ENCODE results near the gene RAET1G. TPM values are rescaled to one million over a fixed set of nuclear protein-coding genes. Genes with fewer than 3 reads are reported as not detected.
"Not testable (repeated sequence)": the region's sequence is repeated elsewhere in the genome, so short reads cannot be mapped to it uniquely, and the experiment has no call there.

The RAET1G gene, protein sequence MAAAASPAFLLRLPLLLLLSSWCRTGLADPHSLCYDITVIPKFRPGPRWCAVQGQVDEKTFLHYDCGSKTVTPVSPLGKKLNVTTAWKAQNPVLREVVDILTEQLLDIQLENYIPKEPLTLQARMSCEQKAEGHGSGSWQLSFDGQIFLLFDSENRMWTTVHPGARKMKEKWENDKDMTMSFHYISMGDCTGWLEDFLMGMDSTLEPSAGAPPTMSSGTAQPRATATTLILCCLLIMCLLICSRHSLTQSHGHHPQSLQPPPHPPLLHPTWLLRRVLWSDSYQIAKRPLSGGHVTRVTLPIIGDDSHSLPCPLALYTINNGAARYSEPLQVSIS
- not detected in 2 replicates for total RNA-seq

DNA sequence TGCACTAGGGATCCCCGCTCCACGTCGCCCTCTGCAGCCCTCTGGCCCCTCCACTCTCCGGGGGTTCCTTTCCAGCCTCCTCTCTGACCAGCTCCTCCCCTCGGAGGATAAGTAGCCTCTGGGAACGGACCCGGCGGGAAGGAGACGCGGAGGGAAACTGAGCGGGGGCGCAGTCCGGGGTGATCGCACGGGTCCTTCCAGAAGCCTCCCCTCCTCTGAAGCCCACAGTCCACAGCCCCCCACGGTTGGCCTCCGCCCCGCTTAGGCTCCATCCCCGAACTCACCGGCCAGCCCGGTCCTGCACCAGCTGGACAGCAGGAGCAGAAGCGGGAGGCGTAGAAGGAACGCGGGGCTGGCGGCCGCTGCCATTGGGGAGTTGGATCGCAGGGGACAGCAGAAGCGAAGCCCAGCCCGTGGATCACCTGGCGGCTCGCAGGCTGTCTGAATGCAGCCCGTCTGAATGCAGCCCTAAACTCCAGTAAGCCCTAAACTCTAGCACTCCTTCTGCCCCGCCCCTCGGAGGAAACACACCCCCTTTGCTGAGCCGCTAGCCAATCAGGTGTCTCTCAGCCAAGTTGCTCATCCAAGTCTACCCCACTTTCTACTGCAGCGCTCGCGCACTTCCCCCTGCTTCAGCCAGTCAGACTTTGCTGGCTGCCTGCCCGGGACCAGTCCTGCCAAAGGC is at the start of gene RAET1G:
Gene RAET1G, minus strand, starts transcription at position 480 of the 685 bp plus-strand sequence. Its CDS starts 111 bp downstream, at position 369.
- intact Hi-C loops (cut with micrococcal nuclease): loop anchor here (1.0 to 5.0 kb wide), 5 partner anchors 14 to 356 kb away; partner anchors contain the start of genes GINM1, KATNA1, LATS1 and LRP11

DNA sequence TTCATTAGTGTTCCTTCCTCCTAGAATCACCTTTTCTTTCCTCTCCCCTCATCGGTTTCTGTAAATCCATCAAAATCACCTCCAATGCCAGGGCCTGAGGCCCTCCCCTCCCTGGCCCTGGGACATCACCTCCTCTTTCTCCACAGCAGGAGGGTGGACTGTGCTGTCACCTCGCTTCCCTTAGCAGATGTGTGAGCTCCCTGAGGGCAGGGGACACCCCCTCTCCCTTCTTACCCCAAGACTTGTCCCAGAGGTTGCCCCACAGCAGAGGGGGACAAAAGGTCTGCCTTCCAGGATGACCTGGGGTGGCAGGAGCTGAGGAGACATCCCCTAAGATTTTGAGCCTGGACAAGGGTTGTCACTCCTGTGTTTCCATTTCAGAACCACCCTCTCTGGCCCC is 46.7 kb upstream of the RAET1G start:
- intact Hi-C loops (cut with micrococcal nuclease): no loop called here

DNA sequence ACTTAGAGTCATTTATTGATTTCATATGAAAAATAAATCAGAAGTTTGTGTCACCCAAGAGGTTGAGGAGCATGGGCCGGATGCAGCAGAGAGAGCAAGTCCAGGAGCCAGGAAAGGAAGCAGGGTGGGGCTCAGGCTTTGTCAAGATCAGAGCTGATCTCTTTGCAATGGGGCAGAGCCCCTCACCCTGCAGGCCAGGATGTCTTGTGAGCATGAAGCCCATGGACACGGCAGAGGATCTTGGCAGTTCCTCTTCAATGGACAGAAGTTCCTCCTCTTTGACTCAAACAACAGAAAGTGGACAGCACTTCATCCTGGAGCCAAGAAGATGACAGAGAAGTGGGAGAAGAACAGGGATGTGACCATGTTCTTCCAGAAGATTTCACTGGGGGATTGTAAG is 46.0 kb upstream of the RAET1G start:
- intact Hi-C loops (cut with micrococcal nuclease): not testable (repeated sequence)

DNA sequence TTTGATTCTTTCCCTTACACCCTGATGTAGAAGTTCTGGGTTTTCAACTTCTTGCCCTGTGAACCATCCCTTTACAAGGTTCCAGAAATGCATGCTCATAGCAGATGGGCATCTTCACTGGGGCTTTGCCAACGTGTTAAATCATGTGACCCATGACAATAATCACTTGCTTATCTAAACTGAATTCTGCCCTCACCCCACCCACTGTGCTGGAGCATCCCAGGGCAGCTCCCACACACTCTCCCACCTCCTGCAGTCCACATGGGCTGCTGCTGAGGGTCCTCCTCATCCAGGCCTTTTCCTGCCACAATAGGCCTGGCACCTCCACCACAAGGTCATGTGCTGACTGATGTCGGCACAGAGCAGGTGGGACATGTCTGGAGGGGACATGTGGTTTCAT is 45.1 kb upstream of the RAET1G start:
- intact Hi-C loops (cut with micrococcal nuclease): not testable (repeated sequence)

DNA sequence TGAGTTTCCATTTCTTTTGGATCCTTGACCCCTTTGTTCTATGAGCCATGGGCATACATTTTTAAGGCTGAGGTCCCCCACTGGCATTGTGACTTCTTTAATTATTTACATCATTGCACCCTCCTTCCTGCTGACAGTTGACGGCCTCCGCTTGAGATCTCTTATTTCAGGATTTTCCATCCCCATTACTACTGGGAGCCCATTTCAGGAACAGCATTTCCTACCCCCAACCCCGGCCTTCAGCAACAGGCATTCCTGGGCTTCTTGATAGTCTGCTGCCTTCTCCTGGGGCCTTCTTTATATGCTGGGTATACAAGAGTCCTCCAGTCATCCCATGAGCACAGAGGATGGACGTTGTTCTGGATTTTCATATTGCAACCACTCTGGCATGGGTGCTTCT is 44.7 kb upstream of the RAET1G start:
- intact Hi-C loops (cut with micrococcal nuclease): no loop called here

DNA sequence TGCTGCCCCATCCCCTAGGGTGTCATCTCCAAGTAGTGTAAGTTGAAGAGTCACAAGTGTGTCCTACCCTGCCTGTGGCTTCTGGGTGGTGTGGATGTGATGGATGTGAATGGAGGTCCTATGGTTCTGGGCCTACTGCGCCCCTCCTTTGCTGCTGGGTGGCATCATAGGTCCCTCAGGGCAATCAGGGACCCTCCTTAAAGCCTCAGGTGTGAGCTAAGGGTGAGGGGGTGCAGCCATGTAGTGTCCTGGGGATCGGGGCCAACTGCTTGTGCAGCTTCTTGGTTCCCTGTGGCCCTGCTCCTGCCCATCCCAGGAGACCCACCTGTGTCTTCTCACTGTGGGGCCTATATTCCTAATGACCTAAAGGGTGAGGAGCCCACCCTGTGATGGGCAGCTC is 43.4 kb upstream of the RAET1G start:
- intact Hi-C loops (cut with micrococcal nuclease): not testable (repeated sequence)

DNA sequence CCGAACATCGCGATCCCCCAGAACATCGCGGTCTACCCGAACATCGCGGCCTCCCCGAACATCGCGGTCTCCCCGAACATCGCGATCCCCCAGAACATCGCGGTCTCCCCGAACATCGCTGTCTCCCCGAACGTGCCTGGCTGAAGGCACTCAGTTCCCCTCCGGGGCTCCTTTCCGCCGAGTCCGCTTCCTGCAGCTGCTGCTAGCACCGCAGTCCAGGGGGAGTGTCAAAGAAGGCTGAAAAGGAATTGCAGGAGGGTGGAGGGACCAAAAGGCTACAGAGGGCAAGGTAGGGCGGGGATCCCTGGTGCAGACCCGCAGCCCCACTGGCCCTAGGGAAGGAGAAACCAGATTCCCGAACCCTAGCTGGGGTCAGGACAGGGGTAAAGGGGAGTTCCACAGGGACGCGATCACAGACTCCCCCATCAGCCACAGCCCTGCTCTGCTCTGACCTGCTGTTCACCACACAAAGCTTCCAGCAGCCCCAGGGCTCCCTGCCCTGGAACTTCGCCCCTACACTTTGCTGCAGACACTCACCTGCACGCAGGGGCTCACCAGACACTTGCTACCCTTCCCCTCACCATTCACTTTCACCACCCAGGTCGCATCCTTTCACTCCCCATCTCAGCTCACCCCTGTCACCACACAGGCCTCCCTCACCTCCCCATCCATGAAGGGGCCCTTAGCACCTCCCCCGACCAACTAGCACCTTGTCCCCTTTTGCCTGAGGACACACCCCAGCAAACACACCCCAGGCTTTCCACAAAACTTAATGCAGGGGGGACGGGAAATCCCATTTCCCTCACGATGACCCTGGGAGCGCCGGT is 42.5 kb upstream of the RAET1G start:
- intact Hi-C loops (cut with micrococcal nuclease): no loop called here

DNA sequence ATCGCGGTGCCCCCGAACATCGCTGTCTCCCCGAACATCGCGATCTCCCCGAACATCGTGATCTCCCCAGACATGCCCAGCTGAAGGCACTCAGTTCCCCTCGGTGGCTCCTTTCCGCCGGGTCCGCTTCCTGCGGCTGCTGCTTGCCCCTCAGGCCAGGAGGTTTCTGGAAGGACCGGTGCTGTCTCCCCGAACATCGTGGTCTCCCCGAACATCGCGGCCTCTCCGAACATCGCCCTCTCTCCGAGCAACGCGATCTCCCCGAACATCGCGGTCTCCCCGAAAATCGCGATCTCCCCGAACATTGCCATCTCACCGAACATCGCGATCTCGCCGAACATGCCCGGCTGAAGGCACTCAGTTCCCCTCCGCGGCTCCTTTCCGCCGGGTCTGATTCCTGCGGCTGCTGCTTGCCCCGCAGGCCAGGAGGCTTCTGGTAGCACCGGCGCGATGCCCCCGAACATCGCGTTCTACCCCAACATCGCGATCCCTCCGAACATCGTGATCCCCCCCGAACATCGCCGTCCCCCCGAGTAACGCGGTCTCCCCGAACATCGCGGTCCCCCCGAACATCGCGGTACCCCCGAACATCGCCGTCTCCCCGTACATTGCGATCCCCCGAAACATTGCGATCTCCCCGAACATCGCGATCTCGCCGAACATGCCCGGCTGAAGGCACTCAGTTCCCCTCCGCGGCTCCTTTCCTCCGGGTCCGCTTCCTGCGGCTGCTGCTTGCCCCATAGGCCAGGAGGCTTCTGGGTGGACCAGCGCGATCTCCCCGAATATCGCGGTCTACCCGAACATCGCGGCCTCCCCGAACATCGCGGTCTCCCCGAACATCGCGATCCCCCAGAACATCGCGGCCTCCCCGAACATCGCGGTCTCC is 41.6 kb upstream of the RAET1G start:
- intact Hi-C loops (cut with micrococcal nuclease): loop anchor here (5.0 kb wide), 1 partner anchor 37 kb away; no protein-coding TSS in a partner anchor

DNA sequence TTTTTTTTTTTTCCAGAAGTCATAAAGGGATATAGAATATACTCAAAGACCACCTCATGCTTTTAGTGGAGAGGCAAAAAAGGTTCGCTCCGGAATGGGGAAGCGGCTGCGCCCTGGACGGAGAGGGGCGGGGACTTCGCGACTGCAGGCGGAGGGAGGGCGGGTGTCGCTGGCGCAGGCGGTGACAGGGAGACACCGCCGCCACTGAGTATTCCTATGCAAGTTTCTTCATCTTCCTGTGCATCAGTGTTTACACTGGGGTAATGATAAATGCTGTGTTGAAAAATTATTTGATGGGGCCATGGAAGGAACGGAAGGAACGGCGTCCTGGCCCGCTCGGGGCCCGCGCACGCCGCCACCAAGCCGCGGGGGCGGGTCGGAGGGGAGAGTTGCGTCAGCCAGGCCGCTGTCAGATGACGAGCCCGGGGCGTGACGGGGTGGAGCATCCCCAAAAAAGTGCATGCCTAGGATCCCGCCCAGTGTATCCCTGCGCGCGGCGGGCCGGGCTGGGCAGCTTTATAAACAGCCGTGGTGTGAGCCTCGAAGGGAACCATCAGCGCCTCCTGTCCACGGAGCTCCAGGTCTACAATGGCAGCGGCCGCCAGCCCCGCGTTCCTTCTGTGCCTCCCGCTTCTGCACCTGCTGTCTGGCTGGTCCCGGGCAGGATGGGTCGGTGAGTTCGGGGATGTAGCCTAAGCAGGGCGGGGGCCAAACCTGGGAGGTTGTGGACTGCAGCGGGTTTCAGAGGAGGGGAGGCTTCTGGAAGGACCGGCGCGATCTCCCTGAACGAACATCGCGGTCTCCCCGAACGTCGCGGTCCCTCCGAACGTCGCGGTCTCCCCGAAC is 40.8 kb upstream of the RAET1G start, which contains the start of gene ULBP1:
Gene ULBP1, plus strand, starts transcription at position 482 of the 846 bp plus-strand sequence. Its CDS starts 107 bp downstream, at position 589.
- intact Hi-C loops (cut with micrococcal nuclease): loop anchor here (1.0 to 5.0 kb wide), 5 partner anchors 22 to 106 kb away; partner anchors contain the start of gene ULBP3

DNA sequence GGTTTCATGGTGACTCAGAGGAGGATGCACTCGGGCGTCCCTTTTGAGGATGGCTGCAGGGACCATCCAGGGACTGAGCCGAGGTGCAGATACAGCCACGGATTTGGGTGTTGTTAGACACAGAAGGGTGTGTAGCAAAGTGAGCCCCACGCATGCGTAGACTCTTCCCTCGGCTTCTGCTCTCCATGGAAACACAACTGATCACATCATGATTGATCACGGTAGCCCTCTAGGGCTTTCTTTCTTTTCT is 40.2 kb upstream of the RAET1G start:
- intact Hi-C loops (cut with micrococcal nuclease): loop anchor here (1.0 to 5.0 kb wide), 5 partner anchors 22 to 106 kb away; partner anchors contain the start of gene ULBP3

DNA sequence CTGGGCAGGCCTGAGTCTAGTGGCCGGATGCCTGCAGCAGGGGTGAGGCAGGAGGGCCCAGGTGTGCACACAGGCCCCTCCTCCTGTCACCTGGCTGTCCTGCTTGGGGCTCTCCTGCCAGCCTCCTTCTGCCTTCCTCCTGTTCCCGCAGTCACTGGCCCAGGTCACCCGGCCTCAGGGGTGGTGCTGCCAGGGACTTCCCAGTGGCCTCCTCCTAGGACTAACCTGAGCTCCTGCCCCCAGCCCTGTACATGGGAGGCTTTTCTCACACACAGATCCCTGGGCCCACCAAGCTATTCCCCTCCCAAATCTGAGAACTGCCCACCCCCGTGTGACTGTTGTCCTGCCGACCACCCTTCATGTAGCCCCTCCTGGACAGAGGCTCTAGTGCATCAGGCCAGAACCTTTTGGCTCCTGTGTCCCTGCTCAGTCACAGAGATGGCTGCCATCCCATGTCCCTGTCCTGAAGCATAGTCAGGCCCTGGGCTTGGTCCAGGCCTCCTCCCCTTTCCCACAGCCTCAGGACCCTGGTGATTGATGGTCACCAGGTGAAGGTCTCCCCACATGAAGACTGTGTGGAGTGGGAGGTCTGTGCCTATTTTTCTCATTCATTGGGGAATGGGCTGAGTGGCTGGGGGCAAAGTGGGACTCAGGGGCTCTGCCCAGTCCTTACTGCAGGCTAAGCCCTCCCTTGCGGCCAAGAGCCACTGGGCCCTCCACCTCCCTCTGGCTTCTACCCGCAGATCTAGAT is 39.7 kb upstream of the RAET1G start:
- intact Hi-C loops (cut with micrococcal nuclease): loop anchor here (1.0 to 5.0 kb wide), 5 partner anchors 21 to 107 kb away; partner anchors contain the start of gene ULBP3

DNA sequence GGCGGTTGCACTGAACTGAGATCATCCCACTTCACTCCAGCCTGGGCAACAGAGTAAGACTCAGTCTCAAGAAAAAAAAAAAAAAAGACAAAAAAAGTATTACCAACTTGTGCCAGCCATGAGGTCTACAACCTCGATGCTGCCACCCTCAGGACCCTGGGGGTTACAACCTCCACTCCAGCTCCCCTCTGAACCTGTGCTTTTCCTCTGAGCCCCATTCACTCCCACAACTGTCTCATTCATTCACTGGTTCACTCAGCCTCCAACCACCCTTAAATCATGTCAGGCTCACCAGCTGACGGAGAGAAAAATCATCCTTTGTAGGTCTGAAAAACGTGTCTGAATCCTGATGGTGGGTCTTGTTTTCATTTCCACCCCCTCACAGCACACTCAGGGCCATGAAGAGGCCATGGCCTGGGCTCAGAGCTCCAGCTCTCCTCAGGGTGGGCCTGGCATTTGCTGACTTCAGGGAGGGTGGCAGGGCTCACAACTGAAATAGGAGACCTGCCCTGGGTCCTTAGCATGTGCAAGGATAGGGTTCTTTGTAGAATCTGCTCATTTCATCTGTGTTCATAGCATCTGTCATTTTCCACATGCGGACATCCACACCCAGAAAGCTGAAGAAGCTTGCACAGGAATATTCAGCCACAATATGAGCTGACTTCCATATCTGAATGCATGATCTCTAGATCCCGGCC is 39.0 kb upstream of the RAET1G start:
- intact Hi-C loops (cut with micrococcal nuclease): loop anchor here (5.0 kb wide), 1 partner anchor 35 kb away; no protein-coding TSS in a partner anchor

DNA sequence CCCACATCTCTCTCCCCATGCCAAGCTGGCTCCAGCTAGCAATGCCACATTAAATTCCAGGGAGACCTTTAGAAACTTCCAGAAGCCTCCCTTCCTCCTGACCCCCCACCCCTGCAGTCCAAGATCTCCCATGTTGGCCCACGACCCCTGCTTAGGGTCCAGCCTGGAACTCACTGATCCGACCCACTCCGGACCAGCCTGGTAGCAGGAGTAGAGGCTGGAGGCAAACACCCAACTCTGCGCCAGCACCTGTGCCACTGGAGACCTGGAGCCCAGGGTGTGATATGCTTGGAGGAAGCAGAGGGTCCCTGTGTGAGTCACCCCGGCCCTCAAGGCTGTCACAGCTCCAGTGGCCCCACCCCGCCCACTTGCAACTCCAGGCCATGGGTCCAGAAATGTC is 37.6 kb upstream of the RAET1G start:
- intact Hi-C loops (cut with micrococcal nuclease): loop anchor here (5.0 kb wide), 1 partner anchor 33 kb away; no protein-coding TSS in a partner anchor

DNA sequence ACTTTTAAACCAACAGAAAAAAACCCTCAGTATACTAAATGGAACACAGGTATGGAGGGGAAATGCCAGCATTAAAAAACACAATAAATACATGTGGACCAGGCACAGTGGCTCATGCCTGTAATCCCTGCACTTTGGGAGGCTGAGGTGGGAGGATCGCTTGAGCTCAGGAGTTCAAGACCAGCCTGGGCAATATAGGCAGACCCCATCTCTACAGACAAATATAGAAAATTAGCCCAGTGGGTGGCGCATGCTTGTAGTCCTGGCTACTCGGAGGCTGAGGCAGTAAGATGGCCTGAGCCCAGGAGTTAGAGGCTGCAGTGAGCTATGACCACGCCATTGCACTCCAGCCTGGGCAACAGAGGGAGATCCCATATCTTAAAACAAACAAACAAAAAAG is 36.9 kb upstream of the RAET1G start:
- intact Hi-C loops (cut with micrococcal nuclease): loop anchor here (5.0 kb wide), 1 partner anchor 33 kb away; no protein-coding TSS in a partner anchor

DNA sequence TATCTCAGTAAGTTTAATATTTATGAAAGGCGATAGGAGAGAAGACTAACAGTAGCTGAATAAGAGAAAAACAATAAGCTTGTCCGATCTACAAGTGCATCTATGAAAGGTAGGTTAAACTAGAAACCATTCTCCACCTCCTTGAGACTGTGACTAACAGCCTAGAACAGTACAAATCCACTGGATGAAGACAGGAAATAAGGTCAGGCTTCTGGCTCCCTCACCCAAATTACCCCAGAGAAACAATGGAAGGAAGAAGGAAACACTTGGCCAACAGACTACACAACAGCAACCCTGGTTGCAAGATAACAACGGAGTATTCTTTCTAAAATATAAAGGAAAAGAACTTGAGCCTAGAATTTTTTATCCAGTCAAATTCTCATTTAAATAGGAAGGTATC is 35.2 kb upstream of the RAET1G start:
- intact Hi-C loops (cut with micrococcal nuclease): not testable (repeated sequence)

DNA sequence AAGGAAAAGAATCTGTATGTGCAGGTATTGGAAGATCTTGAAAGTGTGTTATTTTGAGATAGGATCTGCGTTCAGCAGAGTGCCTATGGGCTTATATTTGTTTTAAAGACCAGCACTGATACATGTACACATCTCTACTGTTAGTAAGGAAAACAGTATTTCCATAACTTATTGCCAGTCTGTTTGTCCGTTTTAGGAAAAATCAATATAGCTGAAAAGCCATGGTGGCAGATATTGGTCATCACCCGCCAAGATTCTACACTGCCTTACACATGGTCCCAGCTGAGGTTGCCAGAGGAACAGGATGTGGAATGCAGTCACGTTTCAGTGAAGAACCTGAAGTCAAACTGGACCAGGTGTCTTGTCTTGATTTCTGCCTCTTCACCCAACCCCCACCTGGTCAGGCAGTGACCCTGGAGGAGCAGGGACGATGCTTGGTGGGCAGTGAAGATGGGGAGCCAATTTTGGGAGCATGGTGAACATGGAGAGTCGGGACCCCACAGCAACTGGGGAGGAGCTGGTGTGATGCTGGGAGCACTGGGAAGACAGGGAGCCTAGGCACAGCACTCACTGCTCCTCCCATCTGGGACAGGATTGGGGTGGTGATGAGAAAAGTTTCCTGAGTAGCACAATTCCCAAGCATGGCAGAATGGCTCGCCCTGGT is 32.9 kb upstream of the RAET1G start:
- intact Hi-C loops (cut with micrococcal nuclease): loop anchor here (1.0 kb wide), 1 partner anchor 59 kb away; no protein-coding TSS in a partner anchor

DNA sequence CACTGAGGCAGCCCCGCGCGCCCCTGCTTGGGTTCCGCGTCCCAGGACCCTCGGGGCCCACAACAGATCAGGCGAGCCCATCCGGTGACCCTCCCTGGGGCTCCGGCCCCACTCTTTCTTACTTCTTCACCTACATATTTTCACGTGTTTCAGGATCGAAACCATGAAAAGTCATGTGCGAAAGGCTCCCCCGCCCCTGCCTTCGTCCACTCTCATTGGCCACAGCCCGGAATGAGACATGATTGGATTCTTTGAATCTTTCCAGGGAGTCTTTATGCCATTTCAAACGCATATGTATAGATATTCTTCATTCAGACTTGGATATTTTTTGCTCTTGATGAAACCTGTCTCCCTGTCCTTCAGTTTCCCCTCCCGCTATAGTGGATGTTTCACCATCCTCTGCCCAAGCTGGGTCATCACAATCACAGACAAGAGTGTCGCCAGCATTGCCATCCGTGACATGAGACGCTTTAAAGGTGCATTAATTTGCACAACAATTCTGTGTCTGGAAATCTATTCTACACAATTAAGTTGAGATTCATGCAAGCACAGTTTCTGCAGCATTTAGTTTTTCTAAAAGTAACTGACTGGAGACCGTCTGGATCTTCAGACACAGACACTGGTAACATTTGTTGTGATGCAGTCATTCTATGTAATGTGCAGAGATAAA is 32.2 kb upstream of the RAET1G start:
- intact Hi-C loops (cut with micrococcal nuclease): not testable (repeated sequence)
